ENCODE results near the gene USP36. TPM values are rescaled to one million over a fixed set of nuclear protein-coding genes. Genes with fewer than 3 reads are reported as not detected.

The USP36 gene
- total and polyA plus RNA-seq, 4 donors, result 22.2 to 61.5 (median 44.9) TPM

GRCh38 chr17:78875363-78876093 lies 34.9 kb upstream of the USP36 start:
- Histone ChIP-seq H3K36me3 (ENCODE audit: control insufficient read depth in 4 of 4, insufficient read depth in 4 of 4, low read length in 4 of 4) (peaks cover 0 to 15% (median 15%) of the 10 kb centered on the region in 4 donors), H3K27ac (ENCODE audit: low read depth in 1 of 2, low read length in 1 of 2) (peak overlapping the region; percentile 8 to 9), H3K4me3 (no peak overlapping the region), H3K9ac (ENCODE audit: insufficient read depth in 1 of 2, low read length in 2 of 2) (no peak overlapping the region), H3K4me1 (ENCODE audit: control insufficient read depth in 5 of 5, insufficient read depth in 5 of 5, low read length in 5 of 5) (peaks cover 0 to 19% (median 13%) of the 10 kb centered on the region in 5 donors), H3K9me3 (ENCODE audit: control insufficient read depth in 4 of 4, insufficient read depth in 3 of 4, low read length in 3 of 4) (no peaks in the 10 kb centered on the region), H3K27me3 (ENCODE audit: control insufficient read depth in 3 of 3, insufficient read depth in 3 of 3, low read length in 2 of 3) (no peaks in the 10 kb centered on the region)
- 28 to 66% methylated on average over 9 of the region's 9 CpGs for WGBS, 2 donors
- DNase-seq (no peak), ATAC-seq (ENCODE audit: insufficient read depth, low FRiP score) (no peak)
- TF ChIP-seq, protein P1, sequence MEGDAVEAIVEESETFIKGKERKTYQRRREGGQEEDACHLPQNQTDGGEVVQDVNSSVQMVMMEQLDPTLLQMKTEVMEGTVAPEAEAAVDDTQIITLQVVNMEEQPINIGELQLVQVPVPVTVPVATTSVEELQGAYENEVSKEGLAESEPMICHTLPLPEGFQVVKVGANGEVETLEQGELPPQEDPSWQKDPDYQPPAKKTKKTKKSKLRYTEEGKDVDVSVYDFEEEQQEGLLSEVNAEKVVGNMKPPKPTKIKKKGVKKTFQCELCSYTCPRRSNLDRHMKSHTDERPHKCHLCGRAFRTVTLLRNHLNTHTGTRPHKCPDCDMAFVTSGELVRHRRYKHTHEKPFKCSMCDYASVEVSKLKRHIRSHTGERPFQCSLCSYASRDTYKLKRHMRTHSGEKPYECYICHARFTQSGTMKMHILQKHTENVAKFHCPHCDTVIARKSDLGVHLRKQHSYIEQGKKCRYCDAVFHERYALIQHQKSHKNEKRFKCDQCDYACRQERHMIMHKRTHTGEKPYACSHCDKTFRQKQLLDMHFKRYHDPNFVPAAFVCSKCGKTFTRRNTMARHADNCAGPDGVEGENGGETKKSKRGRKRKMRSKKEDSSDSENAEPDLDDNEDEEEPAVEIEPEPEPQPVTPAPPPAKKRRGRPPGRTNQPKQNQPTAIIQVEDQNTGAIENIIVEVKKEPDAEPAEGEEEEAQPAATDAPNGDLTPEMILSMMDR (IDR thresholded peaks at IDR 0.05; ENCODE audit: control extremely low read depth, extremely low read depth), result no peak

DNA sequence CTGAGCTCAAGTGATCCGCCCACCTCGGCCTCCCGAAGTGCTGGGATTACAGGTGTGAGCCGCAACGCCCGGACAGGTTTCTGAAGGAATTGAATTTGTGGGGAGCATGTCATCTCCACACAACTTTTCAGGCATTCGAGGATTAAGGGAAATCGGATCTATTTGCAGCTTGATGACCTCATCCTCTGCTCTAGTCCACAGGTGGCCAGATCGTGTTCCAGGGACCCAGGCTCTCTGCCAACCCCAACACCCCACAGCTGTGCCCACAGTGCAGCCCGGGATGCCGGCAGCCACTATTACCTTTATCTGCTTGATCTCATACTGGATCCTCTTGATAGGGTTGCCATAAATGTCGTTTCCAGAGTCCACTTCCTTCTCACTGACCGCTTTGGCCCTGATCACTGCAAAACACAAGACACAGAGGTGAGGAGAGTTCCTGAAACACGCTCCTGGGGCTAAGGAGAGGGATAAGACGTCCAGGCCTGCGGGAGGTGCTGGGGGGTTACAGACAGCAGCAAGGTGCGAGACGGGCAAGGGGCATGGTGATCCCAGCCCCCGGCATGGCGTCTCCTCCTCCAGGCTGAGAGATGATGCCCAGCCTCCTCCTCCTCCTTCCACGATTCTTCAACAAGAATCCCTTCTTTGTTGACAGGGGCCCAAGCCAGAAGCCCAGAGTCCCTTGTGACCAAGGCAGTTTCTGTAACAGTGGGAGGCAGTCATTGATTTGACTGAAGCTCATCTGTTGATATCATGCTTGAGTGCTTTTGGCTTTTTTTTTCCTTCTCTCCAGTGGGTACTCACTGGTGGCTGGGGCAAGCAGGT lies 33.1 kb upstream of the USP36 start:
- Histone ChIP-seq H3K27me3 (ENCODE audit: control insufficient read depth in 3 of 3, insufficient read depth in 3 of 3, low read length in 2 of 3) (no peaks in the 10 kb centered on the region), H3K9me3 (ENCODE audit: control insufficient read depth in 4 of 4, insufficient read depth in 3 of 4, low read length in 3 of 4) (no peaks in the 10 kb centered on the region), H3K4me3 (no peak overlapping the region), H3K9ac (ENCODE audit: insufficient read depth in 1 of 2, low read length in 2 of 2) (no peak overlapping the region), H3K27ac (ENCODE audit: low read depth in 1 of 2, low read length in 1 of 2) (peak overlapping the region in 1 of 2 donors; percentile 65), H3K4me1 (ENCODE audit: control insufficient read depth in 5 of 5, insufficient read depth in 5 of 5, low read length in 5 of 5) (peaks cover 0 to 13% (median 1%) of the 10 kb centered on the region in 5 donors), H3K36me3 (ENCODE audit: control insufficient read depth in 4 of 4, insufficient read depth in 4 of 4, low read length in 4 of 4) (peaks cover 0 to 27% (median 21%) of the 10 kb centered on the region in 4 donors)
- 65 to 75% methylated on average over 21 of the region's 21 CpGs for WGBS, 2 donors
- ATAC-seq (ENCODE audit: insufficient read depth, low FRiP score) (no peak), DNase-seq (no peak)
- TF ChIP-seq, protein P1 (IDR thresholded peaks at IDR 0.05; ENCODE audit: control extremely low read depth, extremely low read depth), result no peak

DNA sequence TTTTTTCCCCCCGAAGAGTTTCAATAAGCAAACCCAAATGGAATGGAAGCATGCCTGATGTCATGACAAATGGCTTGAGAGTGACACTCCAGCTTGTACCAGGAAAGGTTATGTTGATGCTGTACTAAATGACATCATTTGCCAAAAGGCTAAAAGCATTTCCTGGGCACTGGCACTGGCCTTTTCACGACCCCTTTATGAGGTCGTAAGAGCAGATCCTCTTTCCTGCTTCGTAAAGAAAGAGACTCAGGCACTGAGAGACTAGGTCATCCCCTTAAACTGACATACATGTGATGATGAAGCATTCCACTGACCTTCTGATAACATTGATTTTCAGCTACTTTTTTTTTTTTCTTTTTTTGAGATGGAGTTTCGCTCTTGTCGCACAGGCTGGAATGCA lies 31.9 kb upstream of the USP36 start:
- peaks cover 0 to 33% (median 22%) of the 10 kb centered on the region in 4 donors for H3K36me3 ChIP-seq (ENCODE audit: control insufficient read depth in 4 of 4, insufficient read depth in 4 of 4, low read length in 4 of 4)
- no peaks in the 10 kb centered on the region for H3K9me3 ChIP-seq (ENCODE audit: control insufficient read depth in 4 of 4, insufficient read depth in 3 of 4, low read length in 3 of 4)
- no peak overlapping the region for H3K27ac ChIP-seq (ENCODE audit: low read depth in 1 of 2, low read length in 1 of 2)
- DNase-seq (no peak), ATAC-seq (ENCODE audit: insufficient read depth, low FRiP score) (no peak)
- no peak overlapping the region for H3K4me3 ChIP-seq
- H3K4me1 ChIP-seq (ENCODE audit: control insufficient read depth in 5 of 5, insufficient read depth in 5 of 5, low read length in 5 of 5), result peaks cover 0 to 13% (median 0%) of the 10 kb centered on the region in 5 donors
- 77 to 80% methylated on average over 6 of the region's 6 CpGs for WGBS, 2 donors
- H3K9ac ChIP-seq (ENCODE audit: insufficient read depth in 1 of 2, low read length in 2 of 2), result no peak overlapping the region
- TF ChIP-seq, protein P1 (IDR thresholded peaks at IDR 0.05; ENCODE audit: control extremely low read depth, extremely low read depth), result no peak
- H3K27me3 ChIP-seq (ENCODE audit: control insufficient read depth in 3 of 3, insufficient read depth in 3 of 3, low read length in 2 of 3), result no peaks in the 10 kb centered on the region
